Measurements from ENCODE around the gene MRPL36.

The MRPL36 gene

GRCh38 chr5:1769752-1770442, 29.7 kb downstream of the MRPL36 start:
- Histone ChIP-seq H3K9me3 (ENCODE audit: control insufficient read depth, insufficient read depth, low read length) (no peaks in the 10 kb centered on the region), H3K4me1 (ENCODE audit: control insufficient read depth, insufficient read depth, low read length) (no peaks in the 10 kb centered on the region), H3K4me3 (ENCODE audit: low read depth, low read length) (no peak overlapping the region), H3K36me3 (ENCODE audit: control insufficient read depth, insufficient read depth, low read length) (no peaks in the 10 kb centered on the region), H3K27me3 (ENCODE audit: control insufficient read depth, insufficient read depth, low read length) (no peaks in the 10 kb centered on the region), H3K9ac (ENCODE audit: low read depth, low read length) (no peak overlapping the region)

- H3K9ac ChIP-seq (ENCODE audit: low read depth, low read length) = no peak overlapping the region
- H3K36me3 ChIP-seq (ENCODE audit: control insufficient read depth, insufficient read depth, low read length) = no peaks in the 10 kb centered on the region
- no peaks in the 10 kb centered on the region for H3K9me3 ChIP-seq (ENCODE audit: control insufficient read depth, insufficient read depth, low read length)
- no peak overlapping the region for H3K4me3 ChIP-seq (ENCODE audit: low read depth, low read length)
- no peaks in the 10 kb centered on the region for H3K4me1 ChIP-seq (ENCODE audit: control insufficient read depth, insufficient read depth, low read length)
- H3K27me3 ChIP-seq (ENCODE audit: control insufficient read depth, insufficient read depth, low read length) = no peaks in the 10 kb centered on the region
Measured at GRCh38 chr5:1769017-1769640, 30.5 kb downstream of the MRPL36 start.

GRCh38 chr5:1768283-1769000, 31.2 kb downstream of the MRPL36 start:
- no peak overlapping the region for H3K9ac ChIP-seq (ENCODE audit: low read depth, low read length)
- H3K4me3 ChIP-seq (ENCODE audit: low read depth, low read length) = no peak overlapping the region
- no peaks in the 10 kb centered on the region for H3K27me3 ChIP-seq (ENCODE audit: control insufficient read depth, insufficient read depth, low read length)
- no peaks in the 10 kb centered on the region for H3K36me3 ChIP-seq (ENCODE audit: control insufficient read depth, insufficient read depth, low read length)
- H3K9me3 ChIP-seq (ENCODE audit: control insufficient read depth, insufficient read depth, low read length) = no peaks in the 10 kb centered on the region
- no peaks in the 10 kb centered on the region for H3K4me1 ChIP-seq (ENCODE audit: control insufficient read depth, insufficient read depth, low read length)

GRCh38 chr5:1767524-1768282, 31.9 kb downstream of the MRPL36 start:
- no peaks in the 10 kb centered on the region for H3K4me1 ChIP-seq (ENCODE audit: control insufficient read depth, insufficient read depth, low read length)
- no peaks in the 10 kb centered on the region for H3K27me3 ChIP-seq (ENCODE audit: control insufficient read depth, insufficient read depth, low read length)
- no peaks in the 10 kb centered on the region for H3K36me3 ChIP-seq (ENCODE audit: control insufficient read depth, insufficient read depth, low read length)

GRCh38 chr5:1765880-1766235, 33.8 kb downstream of the MRPL36 start:
- Histone ChIP-seq H3K4me3 (ENCODE audit: low read depth, low read length) (no peak overlapping the region), H3K9me3 (ENCODE audit: control insufficient read depth, insufficient read depth, low read length) (no peaks in the 10 kb centered on the region), H3K27me3 (ENCODE audit: control insufficient read depth, insufficient read depth, low read length) (no peaks in the 10 kb centered on the region), H3K36me3 (ENCODE audit: control insufficient read depth, insufficient read depth, low read length) (no peaks in the 10 kb centered on the region), H3K4me1 (ENCODE audit: control insufficient read depth, insufficient read depth, low read length) (no peaks in the 10 kb centered on the region), H3K9ac (ENCODE audit: low read depth, low read length) (no peak overlapping the region)

More at GRCh38 chr5:1767524-1768282, 31.9 kb downstream of the MRPL36 start:
- Histone ChIP-seq H3K9me3 (ENCODE audit: control insufficient read depth, insufficient read depth, low read length) (no peaks in the 10 kb centered on the region), H3K4me3 (ENCODE audit: low read depth, low read length) (no peak overlapping the region), H3K9ac (ENCODE audit: low read depth, low read length) (no peak overlapping the region)

- H3K4me1 ChIP-seq (ENCODE audit: control insufficient read depth, insufficient read depth, low read length) = no peaks in the 10 kb centered on the region
- no peaks in the 10 kb centered on the region for H3K9me3 ChIP-seq (ENCODE audit: control insufficient read depth, insufficient read depth, low read length)
- no peak overlapping the region for H3K9ac ChIP-seq (ENCODE audit: low read depth, low read length)
- H3K36me3 ChIP-seq (ENCODE audit: control insufficient read depth, insufficient read depth, low read length) = no peaks in the 10 kb centered on the region
- no peaks in the 10 kb centered on the region for H3K27me3 ChIP-seq (ENCODE audit: control insufficient read depth, insufficient read depth, low read length)
- no peak overlapping the region for H3K4me3 ChIP-seq (ENCODE audit: low read depth, low read length)
Measured at GRCh38 chr5:1765141-1765879, 34.3 kb downstream of the MRPL36 start.

GRCh38 chr5:1764606-1764960, 35.1 kb downstream of the MRPL36 start:
- Histone ChIP-seq H3K4me1 (ENCODE audit: control insufficient read depth, insufficient read depth, low read length) (no peaks in the 10 kb centered on the region), H3K4me3 (ENCODE audit: low read depth, low read length) (no peak overlapping the region), H3K9me3 (ENCODE audit: control insufficient read depth, insufficient read depth, low read length) (no peaks in the 10 kb centered on the region), H3K27me3 (ENCODE audit: control insufficient read depth, insufficient read depth, low read length) (no peaks in the 10 kb centered on the region), H3K36me3 (ENCODE audit: control insufficient read depth, insufficient read depth, low read length) (no peaks in the 10 kb centered on the region), H3K9ac (ENCODE audit: low read depth, low read length) (no peak overlapping the region)

- Histone ChIP-seq H3K27me3 (ENCODE audit: control insufficient read depth, insufficient read depth, low read length) (no peaks in the 10 kb centered on the region), H3K36me3 (ENCODE audit: control insufficient read depth, insufficient read depth, low read length) (no peaks in the 10 kb centered on the region), H3K4me1 (ENCODE audit: control insufficient read depth, insufficient read depth, low read length) (no peaks in the 10 kb centered on the region), H3K9me3 (ENCODE audit: control insufficient read depth, insufficient read depth, low read length) (no peaks in the 10 kb centered on the region), H3K4me3 (ENCODE audit: low read depth, low read length) (no peak overlapping the region), H3K9ac (ENCODE audit: low read depth, low read length) (no peak overlapping the region)
Measured at GRCh38 chr5:1763960-1764605, 35.6 kb downstream of the MRPL36 start.

GRCh38 chr5:1763548-1763911, 36.1 kb downstream of the MRPL36 start:
- no peaks in the 10 kb centered on the region for H3K9me3 ChIP-seq (ENCODE audit: control insufficient read depth, insufficient read depth, low read length)
- H3K4me3 ChIP-seq (ENCODE audit: low read depth, low read length) = no peak overlapping the region
- H3K9ac ChIP-seq (ENCODE audit: low read depth, low read length) = no peak overlapping the region
- no peaks in the 10 kb centered on the region for H3K27me3 ChIP-seq (ENCODE audit: control insufficient read depth, insufficient read depth, low read length)
- no peaks in the 10 kb centered on the region for H3K36me3 ChIP-seq (ENCODE audit: control insufficient read depth, insufficient read depth, low read length)
- H3K4me1 ChIP-seq (ENCODE audit: control insufficient read depth, insufficient read depth, low read length) = no peaks in the 10 kb centered on the region

- Histone ChIP-seq H3K9me3 (ENCODE audit: control insufficient read depth, insufficient read depth, low read length) (no peaks in the 10 kb centered on the region), H3K4me3 (ENCODE audit: low read depth, low read length) (no peak overlapping the region), H3K4me1 (ENCODE audit: control insufficient read depth, insufficient read depth, low read length) (no peaks in the 10 kb centered on the region), H3K36me3 (ENCODE audit: control insufficient read depth, insufficient read depth, low read length) (no peaks in the 10 kb centered on the region), H3K27me3 (ENCODE audit: control insufficient read depth, insufficient read depth, low read length) (no peaks in the 10 kb centered on the region), H3K9ac (ENCODE audit: low read depth, low read length) (no peak overlapping the region)
Measured at GRCh38 chr5:1762883-1763547, 36.6 kb downstream of the MRPL36 start.

Measured in iPS-15b (cell line).